ENCODE results near the gene NAXD.
"Not testable (repeated sequence)": the region's sequence is repeated elsewhere in the genome, so short reads cannot be mapped to it uniquely, and the experiment has no call there.

NAXD gene

GRCh38 chr13:110593430-110594130 lies 21.8 kb upstream of the NAXD start:
- peak; percentile 19 for DNase-seq (ENCODE audit: low read depth)

DNA sequence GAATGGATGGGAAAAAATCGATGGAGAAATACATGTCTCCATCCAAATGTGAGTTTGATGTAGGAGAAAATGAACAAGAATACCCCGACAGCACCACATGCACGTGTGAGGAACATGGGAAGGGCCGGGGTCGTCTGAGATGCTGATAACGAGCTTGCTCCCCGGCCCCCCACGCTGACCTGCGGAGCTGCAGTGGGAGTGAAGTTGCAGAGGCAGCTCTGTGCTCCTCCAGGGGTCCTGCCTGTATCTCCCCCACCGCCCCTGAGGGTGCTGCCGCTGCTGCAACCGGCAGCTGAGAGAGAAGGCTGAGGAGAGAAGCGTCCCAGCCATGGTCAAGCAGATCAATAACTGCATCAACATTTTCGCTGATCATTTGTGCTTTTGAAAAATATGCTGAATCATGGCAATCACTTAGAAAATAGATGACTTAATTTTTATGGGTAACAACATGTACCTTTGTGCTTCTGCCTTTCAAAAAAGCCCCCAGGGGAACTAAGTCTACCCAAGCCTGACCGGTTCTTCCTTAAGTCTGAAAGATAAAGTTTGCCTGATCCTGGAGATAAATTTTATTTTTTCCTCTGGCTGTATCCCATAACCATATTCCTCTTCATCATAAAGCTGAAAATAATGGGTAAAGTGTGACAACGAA lies 18.2 kb upstream of the NAXD start:
- DNase-seq (ENCODE audit: low read depth), result no peak

- DNase-seq (ENCODE audit: low read depth), result no peak
These were observed 15.0 kb upstream of the NAXD start for GRCh38 chr13:110600261-110600819.

GRCh38 chr13:110600980-110601379 lies 14.4 kb upstream of the NAXD start:
- no peak for DNase-seq (ENCODE audit: low read depth)

GRCh38 chr13:110605132-110605531 lies 10.2 kb upstream of the NAXD start:
- no peak for DNase-seq (ENCODE audit: low read depth)

GRCh38 chr13:110606281-110606680 lies 9.1 kb upstream of the NAXD start:
- not testable (repeated sequence) for DNase-seq (ENCODE audit: low read depth)

DNA sequence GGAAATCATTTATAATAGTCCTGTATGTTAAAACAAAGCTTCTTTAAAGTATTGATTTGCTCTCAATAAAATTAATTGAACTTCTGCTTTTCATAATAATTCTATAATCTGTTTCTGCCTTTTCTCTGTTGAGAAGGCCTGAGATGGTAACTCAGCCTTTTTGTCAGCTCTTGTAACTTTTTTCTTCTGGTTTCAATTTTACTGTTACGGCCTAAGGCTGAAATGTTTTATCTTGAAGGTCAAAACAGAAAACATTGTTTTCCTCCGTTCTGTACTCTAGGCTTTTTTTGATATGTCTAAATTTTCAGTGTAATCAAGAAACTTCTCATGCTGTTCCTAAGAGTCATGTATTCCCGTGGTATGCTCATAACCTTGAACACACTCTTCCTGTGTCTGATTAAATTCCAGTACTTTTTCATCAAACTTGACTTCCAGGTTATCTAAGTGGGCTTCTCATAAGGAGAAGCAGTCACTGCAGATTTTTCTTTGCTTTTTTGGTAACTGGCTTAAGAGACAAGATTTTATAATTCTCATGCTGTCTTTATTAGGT lies 7.6 kb upstream of the NAXD start:
- no peak for DNase-seq (ENCODE audit: low read depth)

DNA sequence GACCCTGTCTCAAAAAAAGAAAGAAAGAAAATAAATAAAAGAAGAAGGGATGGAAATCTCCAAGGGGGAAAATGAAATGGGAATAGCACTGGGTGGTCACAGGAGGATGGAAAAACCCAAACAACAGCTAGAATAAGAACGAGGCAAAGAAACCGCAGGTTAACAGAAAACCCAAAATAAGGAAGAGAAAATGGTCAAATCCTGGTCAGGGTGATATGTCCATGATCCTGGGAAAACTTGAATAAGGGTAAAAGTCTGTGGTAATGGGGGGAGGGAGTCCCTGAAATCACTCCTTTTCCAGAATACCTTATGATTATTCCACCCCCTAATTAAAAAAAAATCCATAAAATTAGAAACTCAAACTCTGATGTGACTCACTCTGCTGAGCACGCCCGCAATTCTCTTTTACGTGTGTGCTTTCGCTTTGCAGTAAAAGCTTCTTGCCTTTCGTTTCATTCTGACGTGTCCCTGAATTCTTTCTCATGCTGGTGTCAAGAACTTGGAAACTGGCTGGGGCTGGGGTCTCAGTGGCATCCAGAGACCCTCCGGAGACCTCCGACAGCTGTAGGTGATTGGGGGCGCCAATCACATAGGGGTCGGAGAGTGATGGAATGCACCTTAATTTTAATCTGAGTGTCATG lies 4.3 kb upstream of the NAXD start:
- no peak for DNase-seq (ENCODE audit: low read depth)

- no peak for DNase-seq (ENCODE audit: low read depth)
These were observed 382 bp upstream of the NAXD start for GRCh38 chr13:110615005-110615321.

DNA sequence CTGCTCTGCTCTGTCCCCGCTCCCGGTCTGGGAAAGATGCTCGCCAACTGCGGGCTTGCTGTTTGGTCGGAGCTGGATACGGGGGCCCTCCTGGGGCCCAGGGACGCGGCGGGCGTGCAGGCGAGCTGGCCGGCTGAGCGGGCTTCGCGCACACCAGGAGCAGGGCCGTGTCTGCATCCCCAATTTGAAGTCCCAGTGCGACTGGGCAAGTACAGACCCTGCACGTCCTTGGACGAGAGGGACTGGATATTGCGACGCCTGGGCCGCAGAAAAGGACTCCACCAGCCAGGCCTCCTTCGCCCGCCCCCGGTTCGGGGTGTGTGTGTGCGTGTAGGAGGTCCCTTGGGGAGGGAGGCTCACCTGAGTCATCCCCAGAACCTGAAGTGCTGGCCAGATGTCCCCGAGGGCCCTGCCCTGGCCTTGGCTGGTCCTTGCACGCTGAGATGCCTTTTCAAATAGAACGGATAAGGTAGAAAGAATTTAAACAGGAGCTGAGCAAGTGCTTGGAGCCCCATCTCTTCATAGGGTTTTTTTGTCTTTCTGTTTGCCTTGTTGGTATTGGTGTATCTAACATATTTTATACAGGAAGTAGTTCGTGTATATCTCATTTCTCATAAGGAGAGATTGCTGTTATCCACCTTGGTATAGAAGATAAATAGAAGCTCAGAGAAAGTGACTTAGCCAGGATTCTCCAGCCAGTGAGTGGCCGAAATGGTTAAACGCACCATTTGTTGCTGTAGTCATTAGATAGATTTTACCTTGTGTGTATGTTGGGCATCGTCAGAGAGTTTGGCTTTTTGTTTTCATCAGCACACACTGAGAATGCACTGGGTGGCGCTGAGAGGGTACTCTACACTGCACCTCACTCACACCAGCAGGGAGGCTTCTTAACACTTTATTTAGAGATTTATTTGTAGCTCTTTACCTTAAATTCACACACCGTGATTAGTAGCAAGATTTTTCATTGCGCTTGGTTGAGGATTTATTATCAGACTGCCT lies 1.1 kb downstream of the NAXD start:
- no peak for DNase-seq (ENCODE audit: low read depth)

GRCh38 chr13:110617321-110618072 lies 2.2 kb downstream of the NAXD start:
- DNase-seq (ENCODE audit: low read depth), result peak; percentile 47

DNA sequence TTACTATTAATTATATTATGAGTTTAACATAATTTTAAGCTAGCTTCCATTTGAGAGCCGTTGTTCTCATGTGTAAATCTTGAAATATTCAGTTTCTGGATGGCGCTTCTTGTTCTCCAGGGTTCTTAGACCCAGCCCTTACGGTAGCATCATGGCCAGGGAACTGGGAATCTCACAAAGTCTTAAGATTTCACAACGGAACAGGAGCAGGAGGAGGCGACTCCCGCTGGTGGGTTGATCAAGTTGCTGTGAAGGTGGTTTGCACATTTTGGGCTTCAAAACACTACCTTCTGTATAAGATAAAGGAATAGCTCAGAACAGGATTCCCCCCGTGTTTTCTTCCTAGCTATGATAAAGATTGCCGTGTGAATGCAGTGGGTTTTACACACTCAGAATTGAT lies 2.8 kb downstream of the NAXD start:
- DNase-seq (ENCODE audit: low read depth), result no peak

DNA sequence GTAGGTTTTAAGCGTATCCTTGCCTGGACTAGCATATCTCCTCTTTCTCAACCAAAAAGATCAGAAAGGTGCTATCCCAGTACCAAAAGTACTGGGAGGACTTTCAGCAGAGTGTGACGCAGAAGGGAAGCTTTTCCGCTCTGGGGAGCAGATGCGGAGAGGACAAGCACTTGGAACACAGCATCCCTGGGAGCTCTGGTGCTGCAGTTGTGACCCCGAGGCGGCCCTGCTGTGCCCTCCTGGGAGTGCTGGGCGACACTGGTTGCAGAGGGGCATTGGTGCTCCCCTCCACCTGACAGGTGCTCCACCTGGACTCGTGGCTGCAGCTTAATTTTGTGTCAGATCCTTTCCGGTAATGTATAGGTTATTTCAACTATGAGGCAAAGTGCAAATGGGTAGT lies 3.4 kb downstream of the NAXD start:
- no peak for DNase-seq (ENCODE audit: low read depth)

DNA sequence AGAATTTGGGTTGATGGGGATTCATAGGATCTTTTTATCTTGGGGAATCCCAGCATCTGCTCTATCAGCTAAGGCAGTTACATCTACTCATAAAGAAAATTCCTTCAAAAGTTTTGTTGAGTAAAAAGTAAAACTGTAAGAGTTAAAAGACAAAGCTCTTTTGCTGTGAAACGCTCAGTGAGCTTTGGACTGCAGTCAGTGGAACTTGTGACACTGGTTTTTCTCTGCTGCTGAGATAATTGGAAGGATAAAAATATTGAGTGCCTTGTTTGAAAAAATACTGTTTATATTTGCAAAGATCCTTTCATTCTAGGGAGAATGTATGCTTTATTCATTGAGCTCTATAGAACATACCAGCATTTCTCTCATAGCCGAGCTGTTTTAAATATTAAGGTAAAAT lies 5.3 kb downstream of the NAXD start:
- DNase-seq (ENCODE audit: low read depth), result no peak

DNA sequence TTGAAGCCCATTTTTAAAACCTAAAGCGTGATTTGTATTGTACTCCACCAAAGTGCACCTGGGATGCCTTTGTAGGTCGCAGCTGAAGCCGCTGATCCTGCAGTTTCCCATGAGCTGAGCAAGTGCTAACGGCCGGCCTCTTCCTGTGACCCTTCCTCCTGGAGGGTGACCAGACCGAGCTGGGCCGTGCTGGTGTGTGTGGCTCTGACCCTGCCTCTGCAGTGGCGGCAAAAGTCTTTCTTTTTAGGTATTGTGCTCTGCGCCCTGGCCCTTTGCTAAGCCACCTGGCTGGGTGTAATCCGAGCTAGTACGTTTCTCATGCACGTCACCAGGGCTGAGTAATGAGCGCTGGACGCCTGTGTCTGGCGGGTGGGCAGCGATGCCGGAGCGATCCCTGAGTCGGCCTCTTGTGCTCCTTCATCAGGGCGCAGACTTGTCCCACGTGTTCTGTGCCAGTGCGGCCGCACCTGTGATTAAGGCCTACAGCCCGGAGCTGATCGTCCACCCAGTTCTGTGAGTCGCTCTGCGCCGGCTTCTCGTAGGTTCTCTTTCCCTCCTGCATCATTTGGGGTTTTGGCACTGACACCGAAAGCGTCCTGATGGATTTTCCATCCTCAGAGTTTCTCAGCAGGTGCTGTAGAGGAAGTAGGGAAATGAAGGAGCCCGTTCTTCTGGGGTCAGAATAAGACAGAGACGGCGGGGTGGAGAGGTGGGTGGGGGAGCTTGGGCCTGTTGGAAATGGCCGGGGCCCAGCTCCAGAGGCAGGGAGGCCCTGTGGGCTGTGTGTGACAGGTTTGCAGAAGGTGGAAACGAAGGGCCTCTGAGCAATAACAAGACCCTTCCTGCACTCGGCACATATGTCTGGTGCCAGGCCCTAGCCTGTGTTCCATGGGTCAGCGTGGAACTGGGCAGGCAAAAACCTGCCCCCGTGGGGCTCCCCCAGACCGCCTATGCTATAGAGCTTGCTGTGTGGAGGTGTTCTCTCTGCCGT lies 9.7 kb downstream of the NAXD start:
- DNase-seq (ENCODE audit: low read depth), result no peak

DNA sequence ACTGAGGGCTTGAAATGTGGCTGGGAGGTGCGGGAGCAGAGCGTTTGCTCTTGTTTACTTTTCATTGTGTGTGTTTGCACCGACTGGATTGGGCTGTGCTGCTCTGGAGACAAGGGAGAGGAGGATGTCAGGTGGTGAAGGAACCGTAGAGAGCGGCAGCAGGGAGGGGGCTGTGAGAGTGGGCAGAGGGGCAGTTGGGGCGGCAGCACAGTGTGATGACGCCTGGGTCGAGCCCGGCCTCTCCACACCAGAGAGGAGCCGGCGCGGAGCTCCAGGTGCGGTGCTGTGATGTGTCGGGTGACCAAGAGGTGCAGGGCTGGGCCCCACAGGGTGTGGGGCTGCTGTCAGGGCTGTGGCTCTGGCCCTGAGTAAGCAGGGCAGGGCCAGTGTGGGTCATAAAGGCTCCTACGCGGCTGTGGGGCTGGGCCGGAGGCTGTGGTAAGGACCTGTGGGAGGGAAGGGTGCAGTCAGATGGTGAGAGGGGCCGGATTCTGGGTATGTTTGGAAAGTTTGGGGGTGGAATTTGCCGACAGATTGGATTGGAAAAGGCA lies 10.5 kb downstream of the NAXD start:
- DNase-seq (ENCODE audit: low read depth), result no peak

- no peak for DNase-seq (ENCODE audit: low read depth)
These were observed 11.2 kb downstream of the NAXD start for GRCh38 chr13:110626521-110626920.

- DNase-seq (ENCODE audit: low read depth), result no peak
These were observed 12.0 kb downstream of the NAXD start for GRCh38 chr13:110627351-110627750.

DNA sequence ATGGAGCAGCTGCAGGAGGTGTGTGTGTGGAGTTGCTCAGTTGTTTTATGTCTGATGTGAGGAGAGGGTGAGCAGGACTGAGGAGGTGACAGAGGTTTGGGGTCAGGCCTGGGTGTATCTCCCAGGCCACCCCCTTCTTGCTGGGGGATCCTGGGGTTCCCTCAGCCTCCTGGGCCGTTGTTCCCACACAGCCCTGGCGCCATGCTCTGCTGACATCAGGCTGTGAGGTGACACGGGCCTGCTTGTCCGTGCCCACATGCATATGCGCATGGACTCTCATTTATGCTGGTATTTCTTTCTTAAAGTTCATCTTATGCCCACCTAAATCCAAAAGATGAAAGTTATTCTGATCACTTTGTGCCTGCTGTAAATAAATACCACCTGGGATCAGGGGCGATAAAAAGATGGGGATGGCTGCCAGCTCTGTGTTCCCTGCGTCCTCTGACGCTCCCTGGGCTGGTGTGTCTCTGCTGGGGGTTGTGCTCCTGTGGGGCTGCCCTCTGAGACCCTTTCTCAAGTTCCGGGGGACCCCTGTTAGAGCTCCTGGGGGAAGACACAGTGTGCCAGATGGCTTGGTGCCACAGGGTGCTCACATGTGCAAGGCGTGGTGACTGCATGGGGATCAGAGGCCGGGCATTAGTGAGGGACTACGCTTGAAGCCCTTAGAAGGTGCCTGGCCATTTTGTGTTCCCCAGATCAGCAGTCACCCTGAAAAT lies 12.6 kb downstream of the NAXD start:
- no peak for DNase-seq (ENCODE audit: low read depth)
